Measurements from ENCODE around the gene SUMO3.

Gene SUMO3

DNA sequence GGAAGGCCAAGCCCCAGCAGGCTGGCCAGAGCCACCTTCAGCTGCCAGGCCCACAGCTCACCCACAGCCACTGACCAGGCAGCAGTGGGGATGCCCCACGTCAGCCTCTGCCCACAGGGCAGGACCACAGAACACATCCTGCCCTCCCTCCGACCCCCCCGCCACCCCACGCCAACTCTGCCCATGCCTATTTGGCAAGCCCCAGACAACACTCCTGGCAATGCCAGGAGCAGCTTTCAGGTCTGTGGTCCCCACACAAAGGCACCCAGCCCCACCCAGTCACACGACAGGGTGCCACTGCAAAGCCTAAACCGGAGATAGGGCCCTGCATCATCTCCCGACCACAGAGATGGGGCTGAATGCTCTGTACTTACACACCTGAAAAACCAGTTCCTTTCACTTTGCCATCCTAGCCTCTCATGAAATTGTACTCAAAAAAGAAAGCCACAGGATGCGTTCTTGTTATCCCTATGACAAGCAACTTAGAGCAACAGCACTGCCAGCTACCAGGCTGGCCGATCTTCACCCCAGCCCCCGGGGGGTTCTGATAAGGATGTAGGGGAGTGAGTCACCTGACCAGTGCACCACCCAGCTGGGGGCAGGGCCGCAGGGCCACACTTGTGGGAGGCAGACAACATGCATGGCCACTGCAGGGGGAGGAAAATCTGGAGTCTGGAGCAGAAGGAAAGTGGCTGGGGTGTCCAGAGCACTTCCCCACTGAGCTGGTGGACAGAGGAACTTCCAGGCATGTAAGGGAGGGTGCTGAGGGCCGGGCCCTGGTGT is 52.4 kb downstream of the SUMO3 start:
- Histone ChIP-seq H2AFZ (ENCODE audit: low read length) (no peak overlapping the region), H3K4me3 (ENCODE audit: low read length, poor library complexity, severe bottlenecking) (no peak overlapping the region), H4K20me1 (ENCODE audit: insufficient read depth, low read length, poor library complexity, severe bottlenecking) (no peaks in the 10 kb centered on the region), H3K4me1 (ENCODE audit: insufficient read depth, low read length, poor library complexity, severe bottlenecking) (no peaks in the 10 kb centered on the region), H3F3A (ENCODE audit: low read depth) (no peaks in the 10 kb centered on the region), H3K36me3 (ENCODE audit: insufficient read depth, low read length) (peaks cover 9% of the 10 kb centered on the region; the same call in 1 of the 2 replicates), H3K79me2 (ENCODE audit: insufficient read depth, low read length) (no peaks in the 10 kb centered on the region), H3K9me2 (replicated peaks; ENCODE audit: low read depth, low read length) (no peaks in the 10 kb centered on the region), H3K9me3 (ENCODE audit: insufficient read depth, low read depth, low read length) (no peaks in the 10 kb centered on the region), H3K27me3 (ENCODE audit: insufficient read depth, low read length, poor library complexity, severe bottlenecking) (no peaks in the 10 kb centered on the region), H3K4me2 (ENCODE audit: low read depth, low read length, poor library complexity, severe bottlenecking) (no peak overlapping the region), H3K9ac (ENCODE audit: low read depth, low read length, poor library complexity, severe bottlenecking) (peak overlapping the region; percentile 39)
- TF ChIP-seq, protein P1, sequence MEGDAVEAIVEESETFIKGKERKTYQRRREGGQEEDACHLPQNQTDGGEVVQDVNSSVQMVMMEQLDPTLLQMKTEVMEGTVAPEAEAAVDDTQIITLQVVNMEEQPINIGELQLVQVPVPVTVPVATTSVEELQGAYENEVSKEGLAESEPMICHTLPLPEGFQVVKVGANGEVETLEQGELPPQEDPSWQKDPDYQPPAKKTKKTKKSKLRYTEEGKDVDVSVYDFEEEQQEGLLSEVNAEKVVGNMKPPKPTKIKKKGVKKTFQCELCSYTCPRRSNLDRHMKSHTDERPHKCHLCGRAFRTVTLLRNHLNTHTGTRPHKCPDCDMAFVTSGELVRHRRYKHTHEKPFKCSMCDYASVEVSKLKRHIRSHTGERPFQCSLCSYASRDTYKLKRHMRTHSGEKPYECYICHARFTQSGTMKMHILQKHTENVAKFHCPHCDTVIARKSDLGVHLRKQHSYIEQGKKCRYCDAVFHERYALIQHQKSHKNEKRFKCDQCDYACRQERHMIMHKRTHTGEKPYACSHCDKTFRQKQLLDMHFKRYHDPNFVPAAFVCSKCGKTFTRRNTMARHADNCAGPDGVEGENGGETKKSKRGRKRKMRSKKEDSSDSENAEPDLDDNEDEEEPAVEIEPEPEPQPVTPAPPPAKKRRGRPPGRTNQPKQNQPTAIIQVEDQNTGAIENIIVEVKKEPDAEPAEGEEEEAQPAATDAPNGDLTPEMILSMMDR (conservative IDR thresholded peaks at IDR 0.05; ENCODE audit: low read length), result no peak
- no peak for TF ChIP-seq EZH2phosphoT487 (IDR thresholded peaks at IDR 0.05; ENCODE audit: borderline replicate concordance)

DNA sequence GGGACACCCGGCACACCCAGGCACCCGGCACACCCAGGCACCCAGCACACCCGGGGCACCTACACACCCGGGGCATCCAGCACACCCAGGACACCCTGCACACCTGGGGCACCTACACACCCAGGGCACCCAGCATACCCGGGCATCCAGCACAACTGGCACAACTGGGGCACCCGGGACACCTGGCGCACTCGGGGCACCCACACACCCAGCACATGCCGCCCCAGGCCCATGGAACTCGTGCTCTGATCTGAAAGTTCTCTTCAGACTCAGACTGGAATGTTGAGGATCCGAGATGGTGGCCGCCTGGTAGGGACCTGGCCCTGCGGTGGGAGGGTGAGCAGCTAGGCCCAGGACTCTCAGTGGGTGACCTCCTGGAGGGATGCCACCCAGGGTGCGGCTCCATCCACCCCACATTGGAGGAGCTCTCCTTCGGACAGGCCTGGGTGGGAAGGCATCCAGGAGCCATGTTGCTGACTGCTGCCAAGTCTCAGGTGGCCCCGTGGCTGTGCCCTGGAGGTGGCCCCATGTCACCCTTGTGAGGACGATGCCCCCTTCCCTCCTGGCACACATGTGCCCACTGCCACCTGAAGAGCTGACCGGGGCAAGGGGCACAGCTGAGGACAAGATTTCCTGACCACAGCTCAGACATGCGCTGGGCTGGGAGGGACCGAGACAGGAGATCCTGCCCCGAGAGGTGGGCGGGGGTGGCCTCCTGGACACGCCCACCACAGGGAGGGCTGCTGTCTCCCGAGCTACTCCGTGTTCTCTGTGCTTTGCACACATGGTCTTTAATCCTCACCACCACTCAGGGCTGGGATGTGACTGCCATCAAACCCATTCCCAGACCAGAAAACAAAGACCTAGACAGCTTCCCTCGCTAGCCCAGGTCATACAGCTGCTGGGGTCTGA is 53.3 kb downstream of the SUMO3 start:
- H3K79me2 ChIP-seq (ENCODE audit: insufficient read depth, low read length), result no peaks in the 10 kb centered on the region

More for the DNA sequence above, 53.3 kb downstream of the SUMO3 start:
- Histone ChIP-seq H3K4me1 (ENCODE audit: insufficient read depth, low read length, poor library complexity, severe bottlenecking) (no peaks in the 10 kb centered on the region), H3F3A (ENCODE audit: low read depth) (no peaks in the 10 kb centered on the region), H3K36me3 (ENCODE audit: insufficient read depth, low read length) (peaks cover under 1% of the 10 kb centered on the region; the same call in 1 of the 2 replicates), H3K4me2 (ENCODE audit: low read depth, low read length, poor library complexity, severe bottlenecking) (no peak overlapping the region), H4K20me1 (ENCODE audit: insufficient read depth, low read length, poor library complexity, severe bottlenecking) (no peaks in the 10 kb centered on the region), H2AFZ (ENCODE audit: low read length) (no peak overlapping the region), H3K9ac (ENCODE audit: low read depth, low read length, poor library complexity, severe bottlenecking) (no peak overlapping the region), H3K9me2 (replicated peaks; ENCODE audit: low read depth, low read length) (no peaks in the 10 kb centered on the region), H3K9me3 (ENCODE audit: insufficient read depth, low read depth, low read length) (no peaks in the 10 kb centered on the region), H3K27me3 (ENCODE audit: insufficient read depth, low read length, poor library complexity, severe bottlenecking) (no peaks in the 10 kb centered on the region), H3K4me3 (ENCODE audit: low read length, poor library complexity, severe bottlenecking) (no peak overlapping the region)
- TF ChIP-seq, protein P1 (conservative IDR thresholded peaks at IDR 0.05; ENCODE audit: low read length), result no peak
- no peak for TF ChIP-seq EZH2phosphoT487 (IDR thresholded peaks at IDR 0.05; ENCODE audit: borderline replicate concordance)

Measured in Loucy (cell line).